Cardiac muscle cell (in vitro differentiated cells and primary cell): ENCODE measurements around the gene SMAD6. TPM values are rescaled to one million over a fixed set of nuclear protein-coding genes. Genes with fewer than 3 reads are reported as not detected.

Experiments used
- DNase-seq, 2 donors: peaks; one replicate each; pipeline versions ENCODE4 v3.0.0 to v3.0.0-alpha.2; 2010 to 2017; ENCODE audit warnings: low read depth in 1 of 2, low spot score in 1 of 2
- H3K27ac ChIP-seq: fragments of 200-600 bp; sonication (generic); 2 replicates; pipeline ENCODE4 v1.5.1; 2016
- H3K27me3 ChIP-seq: fragments of 200-600 bp; sonication (generic); 2 replicates; pipeline ENCODE4 v1.6.0; 2016; ENCODE audit warnings: control low read depth
- H3K36me3 ChIP-seq: fragments of 200-600 bp; sonication (generic); 2 replicates; pipeline ENCODE4 v1.5.1; 2016; ENCODE audit warnings: control low read depth
- H3K4me1 ChIP-seq: fragments of 200-600 bp; sonication (generic); 2 replicates; pipeline ENCODE4 v1.8.1; 2017; ENCODE audit warnings: low read depth, mild to moderate bottlenecking, mixed run types
- H3K4me3 ChIP-seq: fragments of 200-600 bp; sonication (generic); 2 replicates; pipeline ENCODE4 v1.5.1; 2016; ENCODE audit warnings: mild to moderate bottlenecking
- H3K9me3 ChIP-seq: fragments of 200-600 bp; sonication (generic); 2 replicates; pipeline ENCODE4 v1.5.1; 2017; ENCODE audit warnings: low read depth, mild to moderate bottlenecking, control low read depth
- polyA plus RNA-seq: library from polyadenylated mRNA; unstranded; fragments of >200 nt; fragmentation: Nextera tagmentation; extraction: Ambion mirVana; gene quantifications from 2 replicates; pipeline ENCODE4 v1.2.1, GENCODE V29; 2016
- total RNA-seq: library from RNA; depleted of rRNA; stranded (reverse); fragments of >200 nt; gene quantifications from 2 replicates; pipeline ENCODE4 v1.2.3, GENCODE V29; 2016
- TF ChIP-seq, protein P1 (sequence below): IDR thresholded peaks from 2 replicates; pipeline ENCODE4 v1.5.1; 2012; ENCODE audit warnings: low read depth, mild to moderate bottlenecking, low read length

SMAD6 gene
- total and polyA plus RNA-seq, 2 experiments from 2014 or later: 106 to 274 TPM

GRCh38 chr15:66815318-66815717, 113.3 kb downstream of the SMAD6 start:
- Histone ChIP-seq H3K36me3 (no peaks in the 10 kb centered on the region), H3K27ac (no peak overlapping the region), H3K4me3 (no peak overlapping the region), H3K4me1 (no peaks in the 10 kb centered on the region), H3K9me3 (no peaks in the 10 kb centered on the region), H3K27me3 (no peaks in the 10 kb centered on the region)
- TF ChIP-seq, protein P1, sequence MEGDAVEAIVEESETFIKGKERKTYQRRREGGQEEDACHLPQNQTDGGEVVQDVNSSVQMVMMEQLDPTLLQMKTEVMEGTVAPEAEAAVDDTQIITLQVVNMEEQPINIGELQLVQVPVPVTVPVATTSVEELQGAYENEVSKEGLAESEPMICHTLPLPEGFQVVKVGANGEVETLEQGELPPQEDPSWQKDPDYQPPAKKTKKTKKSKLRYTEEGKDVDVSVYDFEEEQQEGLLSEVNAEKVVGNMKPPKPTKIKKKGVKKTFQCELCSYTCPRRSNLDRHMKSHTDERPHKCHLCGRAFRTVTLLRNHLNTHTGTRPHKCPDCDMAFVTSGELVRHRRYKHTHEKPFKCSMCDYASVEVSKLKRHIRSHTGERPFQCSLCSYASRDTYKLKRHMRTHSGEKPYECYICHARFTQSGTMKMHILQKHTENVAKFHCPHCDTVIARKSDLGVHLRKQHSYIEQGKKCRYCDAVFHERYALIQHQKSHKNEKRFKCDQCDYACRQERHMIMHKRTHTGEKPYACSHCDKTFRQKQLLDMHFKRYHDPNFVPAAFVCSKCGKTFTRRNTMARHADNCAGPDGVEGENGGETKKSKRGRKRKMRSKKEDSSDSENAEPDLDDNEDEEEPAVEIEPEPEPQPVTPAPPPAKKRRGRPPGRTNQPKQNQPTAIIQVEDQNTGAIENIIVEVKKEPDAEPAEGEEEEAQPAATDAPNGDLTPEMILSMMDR: no peak
- peak in 1 of 2 donors; percentile 95 for DNase-seq

GRCh38 chr15:66816201-66816600, 114.2 kb downstream of the SMAD6 start:
- H3K9me3 ChIP-seq: no peaks in the 10 kb centered on the region
- no peaks in the 10 kb centered on the region for H3K36me3 ChIP-seq
- H3K4me3 ChIP-seq: no peak overlapping the region
- H3K27ac ChIP-seq: no peak overlapping the region
- TF ChIP-seq, protein P1: no peak
- peaks cover 2% of the 10 kb centered on the region for H3K4me1 ChIP-seq
- no peaks in the 10 kb centered on the region for H3K27me3 ChIP-seq
- DNase-seq: no peak

GRCh38 chr15:66819084-66819483, 117.0 kb downstream of the SMAD6 start:
- TF ChIP-seq, protein P1: no peak
- H3K27me3 ChIP-seq: no peaks in the 10 kb centered on the region
- no peak for DNase-seq

DNA sequence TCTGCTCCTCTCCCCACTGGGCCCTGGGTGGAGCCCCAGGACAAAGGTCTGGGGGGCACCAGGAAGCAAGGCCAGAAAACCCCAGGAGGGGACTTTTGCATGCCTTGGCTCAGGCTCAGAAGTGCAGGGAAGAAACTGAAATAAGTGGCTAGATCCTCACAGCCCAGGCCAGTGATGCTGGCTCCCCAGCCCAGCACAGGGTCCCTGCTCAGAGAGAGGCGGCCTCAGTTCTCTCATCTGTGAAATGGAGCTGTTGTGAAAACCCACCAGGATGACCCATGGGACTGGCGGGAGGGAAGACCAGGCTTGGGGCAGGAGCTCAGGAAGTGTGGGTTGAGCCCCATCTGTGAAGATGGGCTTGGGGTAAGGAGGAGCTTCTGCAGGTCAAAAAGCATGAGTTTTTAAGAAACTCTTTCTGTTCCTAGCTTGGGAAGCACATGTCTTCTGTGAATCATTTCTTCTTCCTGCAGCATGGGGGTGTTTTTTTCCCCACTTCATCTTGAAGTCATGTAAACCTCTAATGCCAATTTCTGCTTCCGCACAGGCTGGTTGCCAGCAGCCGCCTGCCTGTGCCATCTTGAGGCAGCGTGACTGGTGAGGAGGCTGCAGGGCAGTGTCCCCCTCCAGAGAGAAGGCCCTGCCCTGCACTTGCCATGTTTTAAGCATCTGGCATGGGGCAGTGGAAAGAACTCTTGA, 118.6 kb downstream of the SMAD6 start:
- Histone ChIP-seq H3K27me3 (no peaks in the 10 kb centered on the region), H3K9me3 (no peaks in the 10 kb centered on the region), H3K36me3 (no peaks in the 10 kb centered on the region), H3K27ac (no peak overlapping the region), H3K4me1 (peaks cover 8% of the 10 kb centered on the region), H3K4me3 (no peak overlapping the region)
- DNase-seq: no peak
- TF ChIP-seq, protein P1: no peak

More at GRCh38 chr15:66819084-66819483, 117.0 kb downstream of the SMAD6 start:
- no peak overlapping the region for H3K4me3 ChIP-seq
- peaks cover 8% of the 10 kb centered on the region for H3K4me1 ChIP-seq
- H3K36me3 ChIP-seq: no peaks in the 10 kb centered on the region
- no peaks in the 10 kb centered on the region for H3K9me3 ChIP-seq
- no peak overlapping the region for H3K27ac ChIP-seq

DNA sequence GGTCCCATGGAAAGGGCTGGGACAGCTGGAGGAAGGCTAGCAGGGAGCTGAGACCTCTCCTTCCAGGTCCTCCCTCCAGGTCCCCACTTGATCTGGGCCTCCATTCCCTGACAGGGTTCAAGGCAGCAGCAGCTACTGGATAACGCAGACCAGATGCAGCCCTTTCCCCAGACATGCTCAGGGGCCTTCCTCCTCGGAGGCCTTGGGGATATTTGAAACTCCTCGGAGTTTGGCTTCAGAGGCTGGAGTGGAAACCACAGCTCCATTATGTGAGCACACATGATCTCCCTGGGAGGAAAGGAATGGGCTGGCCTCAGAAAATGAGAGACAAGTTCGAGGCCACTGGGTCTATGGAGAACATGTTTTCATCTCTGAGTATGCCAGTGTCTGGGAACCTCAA, 119.3 kb downstream of the SMAD6 start:
- Histone ChIP-seq H3K27ac (peak overlapping the region; percentile 34), H3K4me1 (peaks cover 8% of the 10 kb centered on the region), H3K4me3 (no peak overlapping the region), H3K36me3 (no peaks in the 10 kb centered on the region), H3K27me3 (no peaks in the 10 kb centered on the region), H3K9me3 (no peaks in the 10 kb centered on the region)
- TF ChIP-seq, protein P1: no peak
- no peak for DNase-seq
